ENCODE data around the gene SCAF11.
A peak's percentile ranks its signal among the peaks of the same experiment; 100 is the strongest.

The SCAF11 gene

DNA sequence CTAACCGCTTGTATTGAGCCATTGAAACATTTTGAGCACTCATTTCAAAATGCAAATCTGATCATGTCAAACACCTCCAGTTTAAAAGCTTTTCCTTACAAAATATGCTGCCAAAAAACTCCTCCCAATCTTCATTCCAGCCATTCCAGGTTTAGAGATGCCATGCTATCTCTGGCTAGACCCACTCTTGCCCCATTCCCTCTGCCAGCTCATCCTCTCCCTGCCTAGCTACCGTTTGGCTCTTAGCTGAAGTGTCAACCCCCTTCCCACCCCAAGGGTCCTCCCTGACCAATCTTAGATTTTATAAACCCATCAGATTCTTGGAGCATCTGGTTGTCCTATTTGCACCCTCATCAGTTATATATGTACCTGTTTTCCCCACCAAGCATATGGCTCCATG lies 75.0 kb downstream of the SCAF11 start:
- DNase-seq (ENCODE audit: low spot score), result no peak

DNA sequence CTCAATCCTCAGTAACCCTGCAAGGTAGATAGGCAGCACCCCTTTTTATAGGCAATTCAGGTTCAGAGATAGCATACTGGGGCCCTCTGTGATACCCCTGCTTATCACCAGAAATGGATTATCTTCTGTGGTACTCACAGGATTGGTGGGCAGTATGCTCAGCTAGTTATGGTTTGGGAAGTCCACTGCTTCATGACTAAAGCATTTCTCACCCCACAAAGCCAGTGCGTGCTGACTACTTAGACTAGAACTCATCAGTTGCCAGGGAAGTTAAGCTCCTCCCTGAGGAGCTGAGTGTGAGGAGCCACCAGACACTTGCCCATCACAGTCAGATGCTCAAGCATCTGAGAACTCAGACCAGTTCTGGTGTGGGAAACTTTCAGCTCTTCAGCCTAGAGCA lies 76.3 kb downstream of the SCAF11 start:
- DNase-seq (ENCODE audit: low spot score), result no peak

DNA sequence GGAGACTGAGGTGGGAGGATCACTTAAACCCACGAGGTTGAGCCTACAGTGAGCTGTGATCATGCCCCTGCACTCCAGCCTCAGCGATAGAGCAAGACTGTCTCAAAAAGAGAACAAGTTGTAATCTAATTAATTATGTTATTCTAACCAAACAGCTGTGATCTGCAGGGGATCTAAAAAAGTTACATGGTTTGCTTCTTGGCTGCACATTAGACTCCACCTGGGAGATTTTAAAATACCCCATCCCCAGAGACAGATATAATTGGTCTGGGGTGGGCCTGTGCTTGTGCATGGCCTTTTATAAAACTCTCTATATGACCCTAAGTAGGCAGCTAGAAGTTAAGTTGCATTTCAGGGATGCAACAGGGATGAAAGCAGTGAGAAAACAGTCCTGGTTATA lies 76.7 kb downstream of the SCAF11 start:
- DNase-seq (ENCODE audit: low spot score), result no peak

DNA sequence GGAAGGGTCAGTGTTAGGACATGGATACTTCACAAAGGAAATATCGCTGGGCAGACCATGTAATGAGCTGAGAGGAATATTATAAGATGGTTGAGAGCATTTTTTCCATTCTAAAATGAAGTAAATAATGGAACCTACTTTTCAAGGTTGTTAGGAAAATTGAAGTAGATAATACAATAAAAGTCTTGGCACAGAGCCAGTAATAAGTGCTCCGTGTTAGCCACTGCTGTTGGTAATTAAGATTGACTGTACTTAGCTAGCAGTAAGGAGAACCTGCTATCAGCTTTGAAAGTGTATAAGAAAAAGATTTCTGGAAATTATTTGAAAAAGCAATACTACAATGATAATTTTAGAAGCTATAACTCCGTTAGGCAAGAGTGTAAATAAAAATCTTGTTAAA lies 77.6 kb downstream of the SCAF11 start:
- no peak for DNase-seq (ENCODE audit: low spot score)

DNA sequence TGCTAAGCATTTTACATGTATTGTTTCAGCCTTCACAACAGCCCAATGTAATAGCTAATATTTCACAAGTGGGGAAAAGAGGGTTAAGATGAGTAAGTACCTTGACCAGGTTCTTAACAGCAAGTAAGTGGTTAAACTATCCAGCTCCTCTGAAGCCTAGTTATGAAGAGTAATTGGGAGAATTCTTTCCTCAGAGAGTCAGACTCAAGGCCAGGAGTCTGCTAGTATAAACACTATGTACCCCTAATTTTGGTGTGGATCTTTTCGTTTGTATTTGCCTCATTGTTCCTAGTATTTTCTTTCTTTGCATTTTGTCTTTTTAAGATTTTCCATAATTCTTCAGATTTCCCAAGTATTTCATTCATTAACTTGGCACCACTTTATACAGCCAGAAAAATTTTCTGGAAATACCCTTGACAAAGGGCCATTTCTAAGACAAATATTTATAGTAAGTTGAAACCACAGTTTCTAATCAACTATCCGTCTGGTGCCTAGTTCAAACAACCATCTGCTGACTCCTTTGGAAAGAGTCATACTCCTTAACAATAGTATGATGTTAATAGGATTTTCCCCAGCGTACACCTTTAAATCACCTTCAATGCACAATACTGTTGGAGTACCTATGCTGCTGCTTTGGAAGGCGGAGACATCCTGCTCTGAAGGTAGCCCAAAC lies 81.2 kb downstream of the SCAF11 start:
- no peak for DNase-seq (ENCODE audit: low spot score)

DNA sequence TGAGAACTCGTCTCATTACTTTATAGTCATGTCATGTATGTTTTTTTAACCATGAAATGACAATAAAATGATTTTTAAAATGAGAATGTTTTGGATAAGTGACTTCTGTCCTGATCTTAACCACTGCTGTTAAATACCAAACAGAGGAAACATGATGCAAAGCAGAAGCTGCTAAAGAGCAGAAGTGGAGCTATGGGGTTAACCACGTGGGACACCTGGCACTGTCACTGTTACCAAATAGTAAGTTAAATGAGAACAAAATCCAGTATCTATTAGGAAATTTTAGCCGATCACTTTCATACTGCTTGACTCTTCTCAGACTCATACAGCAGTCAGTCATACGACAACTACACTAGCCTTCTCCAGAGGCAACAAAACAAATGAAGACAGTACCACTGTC lies 82.4 kb downstream of the SCAF11 start:
- DNase-seq (ENCODE audit: low spot score), result no peak

DNA sequence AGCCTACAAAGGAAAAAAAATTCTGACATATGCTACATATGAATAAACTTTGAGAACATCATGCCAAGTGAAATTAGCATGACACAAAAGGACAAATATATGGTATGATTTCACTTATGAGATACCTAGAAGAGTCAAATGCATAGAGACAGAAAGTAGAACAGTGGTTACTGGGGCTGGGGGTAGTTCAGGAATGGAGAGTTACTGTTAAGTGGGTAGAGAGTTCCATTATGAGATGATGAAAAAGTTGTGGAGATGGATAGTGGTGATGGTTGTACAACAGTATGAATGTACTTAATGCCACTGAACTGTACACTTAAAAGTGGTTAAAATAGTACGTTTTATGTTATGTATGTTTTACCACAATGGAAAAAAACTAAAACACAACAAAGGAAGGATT lies 92.3 kb downstream of the SCAF11 start:
- no peak for DNase-seq (ENCODE audit: low spot score)

DNA sequence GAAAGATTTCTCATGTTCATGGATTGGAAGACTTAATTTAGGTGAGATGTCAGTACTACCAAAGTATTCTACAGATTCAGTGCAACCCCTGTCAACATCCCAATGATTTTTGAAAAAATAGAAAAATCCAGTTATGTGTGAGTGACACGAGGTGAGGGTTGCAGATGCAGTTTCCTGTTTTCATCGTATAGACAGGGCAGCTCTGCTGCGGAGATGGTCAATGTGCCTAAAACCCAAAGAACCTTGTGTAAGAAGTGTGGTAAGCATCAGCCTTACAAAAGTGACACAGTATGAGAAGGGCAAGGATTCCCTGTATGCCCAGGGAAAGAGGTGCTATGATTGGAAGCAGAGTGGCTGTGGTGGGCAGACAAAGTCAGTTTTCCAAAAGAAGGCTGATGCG lies 94.4 kb downstream of the SCAF11 start:
- no peak for DNase-seq (ENCODE audit: low spot score)

DNA sequence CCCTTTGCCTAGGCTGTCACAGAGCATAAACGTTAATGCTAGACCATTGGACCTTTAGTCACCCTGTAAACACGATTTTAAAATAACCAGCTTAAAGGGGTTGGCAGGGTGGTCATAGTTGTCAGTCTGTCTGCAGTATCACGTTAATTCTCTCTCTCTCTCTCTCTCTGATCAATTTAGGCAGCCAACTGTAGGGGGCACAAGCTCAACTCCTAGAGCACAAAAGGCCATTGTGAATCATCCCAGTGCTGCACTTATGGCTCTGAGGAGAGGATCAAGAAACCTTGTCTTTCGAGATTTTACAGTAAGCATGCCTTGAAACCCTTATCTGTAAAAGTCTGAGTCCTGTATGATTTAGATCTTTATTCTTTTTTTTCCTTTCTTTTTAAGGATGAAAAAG lies 97.1 kb downstream of the SCAF11 start:
- peak; percentile 43 for DNase-seq (ENCODE audit: low spot score)

DNA sequence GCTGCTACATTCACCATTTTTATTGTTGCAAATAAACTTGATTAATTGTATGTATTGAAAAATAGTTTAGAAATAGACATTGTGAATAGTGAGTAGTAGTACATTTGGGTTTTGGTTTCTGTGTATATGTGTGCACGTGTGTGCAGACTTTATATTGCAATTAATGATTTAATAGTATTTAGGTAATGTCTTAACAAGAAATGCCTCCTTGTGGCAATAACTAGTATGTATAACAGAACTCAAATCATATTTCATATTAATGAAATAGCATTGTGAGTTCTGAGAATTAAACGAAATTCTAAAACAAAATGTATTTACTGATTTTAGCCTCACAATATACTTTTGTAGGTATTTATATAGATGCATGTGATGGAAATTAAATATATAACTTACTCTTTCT lies 100.1 kb downstream of the SCAF11 start:
- DNase-seq (ENCODE audit: low spot score), result no peak

DNA sequence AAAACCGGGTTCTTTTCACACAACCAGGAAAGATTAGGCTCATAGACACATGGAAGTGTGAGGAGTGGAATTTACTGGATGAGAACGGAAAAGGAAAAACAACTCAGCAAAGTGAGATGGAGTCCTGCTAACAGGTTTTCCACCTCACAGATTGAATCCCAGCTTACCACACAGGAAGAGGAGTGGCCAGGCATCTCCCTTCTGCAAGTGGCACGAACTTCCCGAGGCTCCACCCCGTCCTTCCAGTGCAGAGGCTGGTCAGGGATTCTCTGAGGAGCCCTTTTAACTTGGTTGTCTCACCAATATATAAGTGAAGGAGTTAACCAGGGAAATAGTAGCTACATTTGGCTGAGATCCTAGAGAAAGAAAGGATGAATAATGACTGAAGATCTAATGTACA lies 102.8 kb downstream of the SCAF11 start:
- DNase-seq (ENCODE audit: low spot score), result no peak

DNA sequence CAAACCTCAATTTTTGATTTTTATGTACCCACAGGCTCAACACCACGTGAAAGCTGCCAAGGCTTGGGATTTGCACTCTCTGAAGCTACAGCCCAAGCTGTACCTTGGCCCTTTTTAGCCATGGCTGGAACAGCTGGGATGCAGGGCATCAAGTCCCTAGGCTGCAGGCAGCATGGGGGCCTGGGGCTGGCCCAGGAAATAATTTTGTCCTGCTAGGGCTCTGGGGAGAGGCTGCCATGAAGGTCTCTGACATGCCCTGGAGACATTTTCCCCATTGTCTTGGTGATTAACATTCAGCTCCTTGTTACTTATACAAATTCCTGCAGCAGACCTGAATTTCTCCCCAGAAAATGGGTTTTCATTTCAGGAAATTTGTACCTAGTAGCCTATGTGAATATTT lies 103.7 kb downstream of the SCAF11 start:
- DNase-seq (ENCODE audit: low spot score), result no peak

DNA sequence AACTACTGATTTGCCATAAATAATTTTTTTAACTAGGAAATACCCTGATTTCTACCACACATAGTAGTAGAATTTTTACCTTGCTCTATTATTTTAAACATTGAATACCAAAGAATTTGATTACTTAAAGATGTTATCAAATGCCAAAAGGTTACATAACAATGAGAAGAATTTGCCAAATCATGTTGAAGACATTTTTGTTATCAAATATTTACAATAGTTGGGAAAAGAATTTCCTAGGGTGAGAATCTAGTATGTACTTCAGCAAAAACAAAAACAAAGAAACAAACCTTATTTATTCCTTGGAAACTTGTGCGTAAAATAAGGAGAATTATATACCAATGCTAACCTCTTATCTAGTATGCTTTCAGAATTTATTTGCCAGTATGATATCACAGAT lies 107.2 kb downstream of the SCAF11 start:
- no peak for DNase-seq (ENCODE audit: low spot score)

DNA sequence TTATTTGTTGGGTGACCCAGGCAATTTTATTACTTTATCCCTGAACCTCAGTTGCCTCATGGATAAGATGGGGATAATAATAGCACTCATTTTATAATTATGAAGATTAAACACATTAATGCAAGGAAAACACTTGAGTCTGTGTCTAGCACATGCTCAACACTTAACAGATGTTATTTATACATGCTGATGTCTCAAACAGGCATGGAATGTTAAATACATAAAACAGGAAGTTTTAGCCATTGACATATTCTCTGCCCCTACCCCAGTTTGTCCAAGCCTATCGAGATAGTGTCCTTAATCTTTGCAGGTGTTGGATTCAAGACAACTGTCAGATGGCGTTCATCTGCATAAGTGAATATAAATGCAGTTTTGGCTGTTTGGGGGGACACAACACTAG lies 109.8 kb downstream of the SCAF11 start:
- DNase-seq (ENCODE audit: low spot score), result no peak

DNA sequence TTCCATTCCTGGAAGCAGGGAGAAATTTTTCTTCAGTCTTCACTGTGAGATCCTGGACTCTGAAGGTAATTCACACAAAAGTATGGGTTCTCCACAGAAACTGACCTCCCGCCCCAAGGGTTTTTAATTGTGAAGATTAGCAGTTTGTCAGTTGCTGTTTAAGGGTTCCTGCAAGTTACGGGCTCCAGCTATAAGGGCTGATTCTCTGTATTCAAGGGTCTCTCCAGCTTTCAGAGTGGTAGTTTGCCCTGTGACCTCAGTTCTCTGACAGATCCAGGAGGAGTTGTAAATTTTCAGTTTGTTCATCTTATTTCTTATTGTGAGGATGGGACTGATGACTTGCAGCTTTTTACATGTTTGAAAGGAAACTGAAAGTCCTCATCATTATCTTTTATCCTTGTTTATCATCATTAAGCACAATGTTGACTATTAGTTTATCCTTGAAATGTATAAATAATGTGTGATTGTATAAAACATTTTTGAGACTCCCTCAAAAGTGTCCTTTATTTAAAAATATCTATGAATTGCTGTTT lies 110.9 kb downstream of the SCAF11 start:
- DNase-seq (ENCODE audit: low spot score), result no peak

DNA sequence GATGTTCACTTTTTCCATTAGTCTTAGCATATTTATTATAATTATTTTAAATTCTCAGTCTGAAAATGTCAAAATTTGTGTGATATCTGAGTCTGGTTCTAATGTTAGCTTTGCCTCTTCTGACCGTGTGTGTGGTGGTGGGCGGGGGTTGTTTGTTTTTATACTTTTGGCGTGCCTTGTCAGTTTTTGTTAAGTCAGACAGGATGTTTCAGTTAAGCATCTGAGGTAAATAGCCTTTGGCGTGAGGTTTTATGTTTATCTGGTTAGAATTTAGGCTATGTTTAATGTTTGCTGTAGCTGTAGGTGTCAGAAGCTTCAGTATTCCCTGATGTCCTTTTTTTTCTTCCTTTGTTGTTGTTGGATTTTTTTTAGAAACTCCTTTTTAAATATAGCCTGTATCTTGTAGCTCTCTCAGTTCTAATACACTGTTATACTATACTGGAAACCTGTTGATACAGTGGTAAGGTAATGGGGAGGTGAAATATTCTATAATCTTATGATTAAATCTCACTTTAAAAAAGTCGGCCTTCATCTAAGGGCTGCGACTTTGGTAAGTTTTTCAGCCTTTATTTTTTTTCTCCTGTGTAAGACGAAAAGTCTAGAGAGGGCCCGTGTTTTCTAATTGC lies 111.6 kb downstream of the SCAF11 start:
- DNase-seq (ENCODE audit: low spot score), result no peak

DNA sequence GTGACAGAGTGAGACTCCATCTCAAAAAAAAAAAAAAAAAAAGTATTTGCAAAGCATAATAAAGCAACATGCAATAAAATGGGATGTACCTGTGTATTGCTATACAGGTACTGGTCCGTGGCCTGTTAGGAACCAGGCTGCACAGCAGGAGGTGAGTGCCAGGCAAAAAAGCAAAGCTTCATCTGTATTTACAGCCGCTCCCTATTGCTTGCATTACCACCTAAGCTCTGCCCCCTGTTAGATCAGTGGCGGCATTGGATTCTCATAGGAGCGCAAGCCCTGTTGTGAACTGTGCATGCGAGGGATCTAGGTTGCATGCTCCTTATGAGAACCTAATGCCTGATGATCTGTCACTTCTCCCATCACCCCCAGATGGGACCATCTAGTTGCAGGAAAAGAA lies 113.3 kb downstream of the SCAF11 start:
- DNase-seq (ENCODE audit: low spot score), result no peak

DNA sequence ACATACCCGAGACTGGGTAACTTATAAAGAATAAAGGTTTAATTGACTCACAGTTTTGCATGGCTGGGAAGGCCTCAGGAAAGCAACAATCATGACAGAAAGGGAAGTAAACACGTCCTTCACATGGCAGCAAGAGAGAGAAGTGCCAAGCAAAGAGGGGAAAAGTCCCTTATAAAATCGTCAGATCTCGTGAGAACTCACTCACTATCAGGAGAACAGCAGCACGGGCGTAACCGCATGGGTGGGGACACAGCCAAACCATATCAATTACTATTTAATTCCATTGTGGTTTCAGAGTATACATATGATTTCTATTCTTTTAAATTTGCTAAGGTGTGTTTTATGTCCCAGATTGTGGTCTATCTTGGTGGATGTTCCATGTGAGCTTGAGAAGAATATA lies 117.9 kb downstream of the SCAF11 start:
- DNase-seq (ENCODE audit: low spot score), result no peak
